ENCODE results near the gene HDGF.

Gene HDGF

DNA sequence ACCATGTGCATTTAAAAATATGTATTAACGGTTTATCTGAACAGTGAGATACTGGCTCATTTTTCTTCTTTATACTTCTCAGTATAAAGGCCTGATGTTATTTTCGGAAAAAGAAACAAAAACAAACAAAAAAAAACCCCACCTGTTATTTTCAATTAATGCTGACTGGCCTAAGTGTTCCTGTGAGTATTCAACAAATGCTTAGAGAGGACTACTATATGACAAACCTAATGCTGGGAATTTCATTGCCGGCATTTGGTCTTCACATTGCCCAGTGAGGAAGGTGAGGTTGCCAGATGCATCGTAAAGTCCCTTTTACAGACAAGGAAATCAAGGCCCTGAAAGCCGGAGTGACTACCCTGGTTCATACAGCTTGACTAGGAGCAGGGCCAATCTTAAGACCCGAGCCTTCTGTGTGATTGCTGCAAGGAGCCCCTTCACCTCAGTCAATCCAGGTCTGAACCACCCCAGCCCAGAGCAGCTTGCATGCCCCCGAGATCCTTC is 11.2 kb downstream of the HDGF start:
- Mint-ChIP-seq H3K4me1 (peaks cover 22% of the 10 kb centered on the region), H3K27me3 (no peaks in the 10 kb centered on the region), H3K27ac (ENCODE audit: low read depth) (peak overlapping the region; percentile 95), H3K4me3 (peak overlapping the region; percentile 95), H3K9me3 (no peaks in the 10 kb centered on the region), H3K36me3 (ENCODE audit: insufficient read depth) (peaks cover 25% of the 10 kb centered on the region)
- ATAC-seq (replicated peaks; ENCODE audit: extremely low read depth, poor library complexity, severe bottlenecking) (peak; percentile 3), DNase-seq (ENCODE audit: low spot score in 2 of 2) (no peak)

DNA sequence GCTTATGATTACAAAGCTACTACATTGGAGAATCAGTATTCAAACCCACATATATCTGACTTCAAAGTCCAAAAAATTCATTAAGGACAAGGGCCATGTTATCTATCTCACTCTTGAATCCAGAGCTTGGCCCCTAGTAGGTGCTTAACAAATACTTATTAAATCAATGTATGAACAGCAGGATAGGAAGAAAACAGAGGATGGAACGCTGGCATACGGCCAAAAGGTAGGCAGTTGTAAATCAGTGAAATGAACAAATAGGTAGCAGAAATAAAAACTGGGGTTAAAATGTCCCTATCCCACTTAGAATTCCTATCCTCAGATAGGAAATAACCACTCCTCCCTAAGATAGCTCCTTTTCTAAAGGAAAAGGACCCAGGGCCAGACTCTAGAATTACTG is 12.6 kb downstream of the HDGF start:
- H3K4me3 Mint-ChIP-seq: peak overlapping the region; percentile 25
- ATAC-seq (replicated peaks; ENCODE audit: extremely low read depth, poor library complexity, severe bottlenecking): no peak
- H3K36me3 Mint-ChIP-seq (ENCODE audit: insufficient read depth): peaks cover 22% of the 10 kb centered on the region
- no peaks in the 10 kb centered on the region for H3K9me3 Mint-ChIP-seq
- no peak for DNase-seq (ENCODE audit: low spot score in 2 of 2)
- no peaks in the 10 kb centered on the region for H3K27me3 Mint-ChIP-seq
- no peak overlapping the region for H3K27ac Mint-ChIP-seq (ENCODE audit: low read depth)
- H3K4me1 Mint-ChIP-seq: peaks cover 21% of the 10 kb centered on the region

DNA sequence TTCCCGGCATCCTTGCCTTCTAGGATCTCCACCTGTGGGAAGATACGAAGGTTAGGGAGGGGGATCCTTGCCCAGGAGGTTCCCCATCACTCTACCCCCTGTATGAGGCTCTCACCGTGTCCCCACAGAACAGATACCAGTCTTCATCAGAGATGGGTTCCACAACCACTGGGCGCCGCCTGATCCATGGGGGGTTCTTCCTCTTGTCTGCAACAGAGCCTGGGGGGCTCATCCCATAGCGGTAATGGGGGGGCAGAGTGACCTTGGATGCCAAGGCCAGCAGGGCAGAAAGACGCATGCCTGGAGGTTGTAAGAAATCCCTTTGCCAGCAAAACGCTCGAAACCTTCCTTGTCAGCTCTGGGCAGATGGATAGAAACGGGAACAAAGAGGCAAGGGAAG is 13.1 kb downstream of the HDGF start:
- Mint-ChIP-seq H3K36me3 (ENCODE audit: insufficient read depth) (peaks cover 21% of the 10 kb centered on the region), H3K27ac (ENCODE audit: low read depth) (no peak overlapping the region), H3K4me1 (peaks cover 21% of the 10 kb centered on the region), H3K4me3 (no peak overlapping the region), H3K27me3 (no peaks in the 10 kb centered on the region), H3K9me3 (no peaks in the 10 kb centered on the region)
- DNase-seq (ENCODE audit: low spot score in 2 of 2) (no peak), ATAC-seq (replicated peaks; ENCODE audit: extremely low read depth, poor library complexity, severe bottlenecking) (no peak)

DNA sequence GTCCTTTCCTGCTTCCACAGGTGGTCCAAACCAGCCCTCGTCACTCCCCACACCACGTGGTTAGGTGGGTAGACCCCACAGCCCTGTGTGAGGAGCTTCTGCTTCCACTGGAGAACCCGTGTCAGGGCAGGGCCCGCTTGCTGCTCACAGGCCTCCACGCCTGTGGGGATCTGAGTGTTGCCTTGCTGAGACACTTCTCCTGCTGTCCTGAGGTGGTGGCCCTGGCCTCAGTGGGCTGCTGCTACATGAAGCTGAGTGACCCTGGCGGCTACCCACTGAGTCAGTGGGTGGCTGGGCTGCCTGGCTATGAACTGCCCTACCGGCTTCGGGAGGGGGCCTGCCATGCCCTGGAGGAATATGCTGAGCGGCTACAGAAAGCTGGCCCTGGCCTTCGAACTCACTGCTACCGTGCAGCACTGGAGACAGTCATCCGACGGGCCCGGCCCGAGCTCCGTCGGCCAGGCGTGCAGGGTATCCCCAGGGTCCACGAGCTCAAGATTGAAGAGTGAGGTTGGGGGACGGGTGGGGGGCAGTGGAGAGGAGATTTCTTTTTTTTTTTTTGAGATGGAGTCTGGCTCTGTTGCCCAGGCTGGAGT is 17.4 kb downstream of the HDGF start:
- DNase-seq (ENCODE audit: low spot score in 2 of 2) (no peak), ATAC-seq (replicated peaks; ENCODE audit: extremely low read depth, poor library complexity, severe bottlenecking) (no peak)
- no peak overlapping the region for H3K27ac Mint-ChIP-seq (ENCODE audit: low read depth)
- H3K9me3 Mint-ChIP-seq: no peaks in the 10 kb centered on the region
- no peaks in the 10 kb centered on the region for H3K27me3 Mint-ChIP-seq
- peaks cover 10% of the 10 kb centered on the region for H3K36me3 Mint-ChIP-seq (ENCODE audit: insufficient read depth)
- peaks cover 10% of the 10 kb centered on the region for H3K4me1 Mint-ChIP-seq
- H3K4me3 Mint-ChIP-seq: no peak overlapping the region

DNA sequence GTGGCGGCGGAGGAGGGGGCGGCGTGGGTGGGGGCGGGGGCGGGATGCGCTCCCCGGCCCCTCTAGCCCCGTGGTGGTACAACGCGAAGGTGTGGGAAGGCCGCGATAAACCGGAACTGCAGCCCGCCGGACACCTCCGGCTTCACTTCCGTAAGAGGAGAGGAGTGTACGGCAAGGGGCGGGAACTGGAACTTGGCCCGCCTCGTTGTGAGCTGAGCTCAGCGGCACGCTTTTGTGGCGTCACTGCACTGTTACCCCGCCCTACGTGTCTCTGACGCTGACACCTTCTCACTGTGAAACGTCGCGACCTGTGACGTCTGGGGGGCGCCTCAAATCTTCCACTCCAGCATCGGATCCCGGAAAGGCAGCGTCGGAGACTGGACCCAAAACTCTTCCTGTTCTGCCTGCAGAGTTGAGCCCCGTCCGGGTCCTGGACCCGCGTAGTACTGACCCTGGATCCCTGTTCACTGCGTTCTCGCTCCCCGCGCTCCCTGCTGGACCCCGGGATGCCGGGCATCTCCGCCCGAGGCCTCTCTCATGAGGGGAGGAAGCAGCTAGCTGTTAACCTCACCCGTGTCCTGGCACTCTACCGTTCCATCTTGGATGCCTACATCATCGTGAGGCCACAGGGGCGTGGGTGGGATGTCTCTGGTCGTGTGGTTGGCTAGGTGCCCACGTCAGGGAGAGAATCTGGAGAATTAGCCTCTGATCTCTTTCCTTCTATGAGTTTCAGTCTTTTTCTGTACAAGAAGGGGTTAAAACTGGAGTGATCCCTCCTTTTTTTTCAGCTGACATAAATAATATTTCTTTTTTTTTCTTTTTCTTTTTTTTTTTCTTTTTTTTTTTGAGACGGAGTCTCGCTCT is 22.6 kb downstream of the HDGF start, which contains the start of gene ISG20L2:
Gene ISG20L2 (minus strand): TSS at position 168 of the 864 bp plus-strand sequence. CDS start 1,114 bp downstream, outside the sequence.
- Mint-ChIP-seq H3K36me3 (ENCODE audit: insufficient read depth) (peaks cover 23% of the 10 kb centered on the region), H3K9me3 (no peaks in the 10 kb centered on the region), H3K27me3 (no peaks in the 10 kb centered on the region), H3K27ac (ENCODE audit: low read depth) (no peak within 1 kb of the TSS), H3K4me1 (peaks cover 23% of the 10 kb centered on the region), H3K4me3 (no peak within 1 kb of the TSS)
- DNase-seq (ENCODE audit: low spot score in 2 of 2) (peak; percentile 87 to 96), ATAC-seq (replicated peaks; ENCODE audit: extremely low read depth, poor library complexity, severe bottlenecking) (peak; percentile 96)

DNA sequence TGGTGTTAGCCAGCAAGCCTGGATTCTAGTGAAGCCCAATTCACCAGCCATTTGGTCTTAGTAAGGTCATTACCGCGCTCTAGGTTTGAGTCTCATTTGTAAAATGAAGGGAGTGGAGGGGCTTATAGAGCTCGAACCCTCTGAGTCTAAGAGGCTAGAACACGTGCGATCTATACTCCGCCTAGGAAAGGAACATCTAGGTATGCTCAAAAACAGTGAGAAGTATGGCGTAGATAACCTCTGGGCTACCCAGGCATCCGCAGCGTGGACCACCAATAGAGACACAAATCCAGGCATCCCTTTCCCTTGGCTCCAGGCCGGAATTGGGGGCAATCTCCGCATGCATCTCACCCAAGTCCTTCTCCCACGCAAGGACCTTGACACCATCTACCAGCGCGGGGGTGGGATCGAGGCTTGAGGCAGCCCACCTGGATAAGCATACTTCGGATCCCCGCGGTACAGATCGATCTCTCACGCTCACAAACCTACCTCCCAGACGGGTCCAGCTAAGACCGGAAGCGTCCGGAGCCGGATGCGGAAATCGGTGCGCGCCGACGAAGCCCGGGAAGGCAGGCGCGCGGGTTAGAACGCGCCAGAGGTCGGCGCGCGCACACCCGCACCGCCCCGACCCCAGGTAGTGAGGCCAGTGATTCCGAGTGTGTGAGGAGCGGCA is 23.4 kb downstream of the HDGF start, which contains the start of gene METTL25B:
Gene METTL25B (plus strand): TSS at position 544 of the 673 bp plus-strand sequence. CDS start 636 bp downstream, outside the sequence.
- no peaks in the 10 kb centered on the region for H3K27me3 Mint-ChIP-seq
- H3K4me3 Mint-ChIP-seq: no peak within 1 kb of the TSS
- H3K9me3 Mint-ChIP-seq: no peaks in the 10 kb centered on the region
- peaks cover 31% of the 10 kb centered on the region for H3K4me1 Mint-ChIP-seq
- DNase-seq (ENCODE audit: low spot score in 2 of 2) (no peak), ATAC-seq (replicated peaks; ENCODE audit: extremely low read depth, poor library complexity, severe bottlenecking) (peak; percentile 57)
- peaks cover 31% of the 10 kb centered on the region for H3K36me3 Mint-ChIP-seq (ENCODE audit: insufficient read depth)
- no peak within 1 kb of the TSS for H3K27ac Mint-ChIP-seq (ENCODE audit: low read depth)

DNA sequence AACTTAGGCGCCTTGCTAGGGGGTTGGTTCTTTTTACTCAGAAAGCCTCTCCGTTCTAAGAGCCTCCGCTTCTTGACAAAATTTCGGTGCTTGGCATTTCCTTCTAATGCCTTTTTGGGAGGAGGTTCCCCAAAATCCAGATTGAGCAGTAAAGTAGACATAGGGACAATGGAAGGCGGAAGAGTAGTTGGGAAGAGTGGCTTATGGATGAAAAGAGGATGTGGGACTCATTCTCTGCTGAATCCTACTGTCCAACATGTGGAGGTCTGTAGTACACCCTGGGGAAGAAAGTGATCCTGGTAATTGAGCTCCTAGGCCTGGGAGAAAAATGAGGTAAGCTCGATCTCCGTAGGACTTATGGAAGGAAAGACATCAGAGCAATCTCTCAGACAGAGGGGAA is 24.0 kb downstream of the HDGF start:
- ATAC-seq (replicated peaks; ENCODE audit: extremely low read depth, poor library complexity, severe bottlenecking) (no peak), DNase-seq (ENCODE audit: low spot score in 2 of 2) (no peak)
- Mint-ChIP-seq H3K4me3 (no peak overlapping the region), H3K36me3 (ENCODE audit: insufficient read depth) (peaks cover 37% of the 10 kb centered on the region), H3K27me3 (no peaks in the 10 kb centered on the region), H3K27ac (ENCODE audit: low read depth) (no peak overlapping the region), H3K4me1 (peaks cover 31% of the 10 kb centered on the region), H3K9me3 (no peaks in the 10 kb centered on the region)

DNA sequence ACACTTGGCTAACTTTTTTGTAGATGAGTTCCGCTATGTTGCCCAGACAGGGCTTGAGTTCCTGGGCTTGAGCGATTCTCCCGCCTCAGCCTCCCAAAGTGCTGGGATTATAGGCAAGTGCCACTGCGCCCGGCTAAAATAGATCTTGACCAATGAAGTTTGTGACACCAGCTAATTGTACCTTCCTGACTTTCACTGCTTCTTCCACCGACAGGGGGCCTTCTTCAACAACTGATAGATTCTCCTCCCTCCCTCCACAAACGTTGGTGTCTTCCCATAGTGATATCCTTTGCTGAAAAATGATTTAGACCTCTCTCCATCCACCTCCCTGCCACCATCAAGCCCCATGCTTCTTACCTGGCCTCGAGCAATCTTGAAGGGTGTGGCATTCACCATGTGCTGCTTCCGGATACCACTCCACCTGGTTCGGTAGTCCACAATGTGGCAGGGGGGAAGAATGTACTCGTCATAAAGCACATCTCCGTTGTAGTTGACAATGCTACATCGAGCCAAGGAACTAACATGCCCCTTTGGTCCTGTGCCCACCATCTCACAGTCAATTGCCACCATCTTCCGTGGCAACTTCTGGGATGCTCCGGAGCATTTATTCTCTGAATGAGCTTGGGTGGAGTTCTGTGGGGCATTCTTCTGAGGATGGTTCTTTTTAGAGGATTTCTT is 24.8 kb downstream of the HDGF start:
- Mint-ChIP-seq H3K27ac (ENCODE audit: low read depth) (no peak overlapping the region), H3K27me3 (no peaks in the 10 kb centered on the region), H3K9me3 (no peaks in the 10 kb centered on the region), H3K4me1 (peaks cover 31% of the 10 kb centered on the region), H3K36me3 (ENCODE audit: insufficient read depth) (peaks cover 43% of the 10 kb centered on the region), H3K4me3 (no peak overlapping the region)
- ATAC-seq (replicated peaks; ENCODE audit: extremely low read depth, poor library complexity, severe bottlenecking): no peak
- no peak for DNase-seq (ENCODE audit: low spot score in 2 of 2)

DNA sequence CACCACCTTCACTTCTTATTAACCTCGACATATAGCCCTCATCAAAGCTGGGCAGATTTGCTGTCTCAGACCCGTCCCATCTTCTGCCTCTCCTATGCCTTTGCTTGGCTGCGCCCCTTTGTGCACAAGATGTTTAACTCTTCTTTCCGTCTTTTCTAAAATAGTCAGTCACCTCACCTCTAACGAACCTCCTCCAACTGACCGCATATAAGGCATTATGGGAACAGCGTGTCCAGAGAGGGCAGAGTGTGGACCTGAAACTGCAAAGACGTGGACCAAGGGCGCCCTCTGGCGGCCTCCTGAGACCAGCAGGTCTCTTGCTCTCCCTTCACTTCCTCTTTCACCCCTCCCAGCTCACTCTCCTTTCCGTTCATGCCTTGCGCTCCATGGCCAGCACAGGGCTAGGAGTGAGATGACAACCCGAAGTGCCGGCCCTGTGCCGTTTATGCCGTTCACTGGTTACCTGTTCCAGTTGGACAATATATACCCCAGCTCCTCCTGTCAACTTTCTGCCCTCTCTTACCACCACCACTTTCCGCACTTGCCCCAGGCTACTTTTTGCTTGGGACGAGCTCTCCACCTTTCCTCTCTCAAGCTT is 25.7 kb downstream of the HDGF start:
- Mint-ChIP-seq H3K9me3 (no peaks in the 10 kb centered on the region), H3K4me1 (peaks cover 31% of the 10 kb centered on the region), H3K4me3 (no peak overlapping the region), H3K27me3 (no peaks in the 10 kb centered on the region), H3K27ac (ENCODE audit: low read depth) (no peak overlapping the region), H3K36me3 (ENCODE audit: insufficient read depth) (peaks cover 49% of the 10 kb centered on the region)
- ATAC-seq (replicated peaks; ENCODE audit: extremely low read depth, poor library complexity, severe bottlenecking) (no peak), DNase-seq (ENCODE audit: low spot score in 2 of 2) (peak; percentile 63 to 75)

DNA sequence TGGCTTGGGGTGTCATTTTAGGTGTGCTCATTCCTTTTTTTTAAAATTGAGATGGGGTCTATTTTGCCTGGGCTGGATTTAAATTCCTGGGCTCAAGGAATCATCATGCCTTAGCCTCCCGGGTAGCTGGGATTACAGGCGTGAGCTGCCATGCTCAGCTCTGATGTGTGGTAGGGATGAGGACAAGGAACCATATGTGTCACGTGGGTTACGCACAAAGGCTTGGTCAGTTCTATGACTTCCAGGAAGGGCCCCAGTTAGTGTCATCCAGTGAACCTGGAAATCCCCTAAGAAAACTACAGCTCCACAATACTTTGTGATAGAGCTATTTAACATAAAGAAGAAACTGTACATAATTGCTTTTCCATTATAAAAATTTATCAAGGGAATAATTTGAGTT is 29.9 kb downstream of the HDGF start:
- no peak for DNase-seq (ENCODE audit: low spot score in 2 of 2)
- H3K9me3 Mint-ChIP-seq: no peaks in the 10 kb centered on the region
- no peak for ATAC-seq (replicated peaks; ENCODE audit: extremely low read depth, poor library complexity, severe bottlenecking)
- H3K4me3 Mint-ChIP-seq: no peak overlapping the region
- H3K4me1 Mint-ChIP-seq: peaks cover 16% of the 10 kb centered on the region
- no peak overlapping the region for H3K27ac Mint-ChIP-seq (ENCODE audit: low read depth)
- H3K36me3 Mint-ChIP-seq (ENCODE audit: insufficient read depth): peaks cover 50% of the 10 kb centered on the region
- H3K27me3 Mint-ChIP-seq: no peaks in the 10 kb centered on the region

DNA sequence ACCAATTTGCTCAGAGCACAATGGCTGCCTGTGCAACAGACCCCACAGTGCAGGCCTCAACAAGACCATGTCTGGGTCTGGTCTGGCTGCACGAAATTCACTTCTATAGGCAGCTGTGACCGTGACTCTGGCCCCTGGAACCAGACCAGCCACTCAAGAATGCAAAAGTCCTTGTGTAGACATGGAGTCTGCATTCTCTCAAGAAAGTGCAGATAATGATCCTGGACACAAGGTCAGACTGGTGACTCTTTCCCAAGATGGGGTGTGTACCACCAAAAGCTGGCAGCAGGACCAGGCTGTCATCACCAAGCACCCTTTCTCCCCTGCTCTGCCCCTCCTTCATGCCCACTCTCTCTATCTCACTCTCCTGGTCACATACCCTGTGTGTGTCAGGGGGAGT is 30.3 kb downstream of the HDGF start:
- DNase-seq (ENCODE audit: low spot score in 2 of 2): no peak
- no peaks in the 10 kb centered on the region for H3K27me3 Mint-ChIP-seq
- no peak overlapping the region for H3K27ac Mint-ChIP-seq (ENCODE audit: low read depth)
- H3K9me3 Mint-ChIP-seq: no peaks in the 10 kb centered on the region
- no peak for ATAC-seq (replicated peaks; ENCODE audit: extremely low read depth, poor library complexity, severe bottlenecking)
- peaks cover 16% of the 10 kb centered on the region for H3K4me1 Mint-ChIP-seq
- no peak overlapping the region for H3K4me3 Mint-ChIP-seq
- peaks cover 51% of the 10 kb centered on the region for H3K36me3 Mint-ChIP-seq (ENCODE audit: insufficient read depth)

DNA sequence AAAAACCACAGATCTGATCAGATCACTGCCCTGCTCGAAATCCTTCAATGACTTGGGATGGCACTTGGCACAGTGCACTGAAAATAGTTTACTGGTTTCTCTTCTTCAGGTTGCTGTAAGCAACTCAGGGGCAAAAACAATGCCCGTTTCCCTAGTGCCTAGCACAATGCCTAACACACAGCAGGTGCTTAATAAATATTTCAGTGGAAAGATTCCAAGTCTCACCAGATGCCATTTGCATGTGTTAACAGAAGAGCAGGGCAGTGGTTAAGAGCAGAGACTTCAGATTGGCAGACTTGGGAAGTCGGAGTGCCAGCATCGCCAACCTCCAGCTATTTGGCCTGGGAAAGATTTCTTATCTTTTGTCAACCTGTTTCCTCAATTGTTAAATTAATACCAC is 34.1 kb downstream of the HDGF start:
- peaks cover 13% of the 10 kb centered on the region for H3K4me1 Mint-ChIP-seq
- no peak overlapping the region for H3K27ac Mint-ChIP-seq (ENCODE audit: low read depth)
- no peak for ATAC-seq (replicated peaks; ENCODE audit: extremely low read depth, poor library complexity, severe bottlenecking)
- no peak for DNase-seq (ENCODE audit: low spot score in 2 of 2)
- H3K9me3 Mint-ChIP-seq: no peaks in the 10 kb centered on the region
- H3K27me3 Mint-ChIP-seq: no peaks in the 10 kb centered on the region
- H3K4me3 Mint-ChIP-seq: no peak overlapping the region
- H3K36me3 Mint-ChIP-seq (ENCODE audit: insufficient read depth): peaks cover 35% of the 10 kb centered on the region

Measured in central memory CD8-positive, alpha-beta T cell (primary cell).